Measurements from ENCODE around the gene SUPT6H.

- TF ChIP-seq, protein P1, sequence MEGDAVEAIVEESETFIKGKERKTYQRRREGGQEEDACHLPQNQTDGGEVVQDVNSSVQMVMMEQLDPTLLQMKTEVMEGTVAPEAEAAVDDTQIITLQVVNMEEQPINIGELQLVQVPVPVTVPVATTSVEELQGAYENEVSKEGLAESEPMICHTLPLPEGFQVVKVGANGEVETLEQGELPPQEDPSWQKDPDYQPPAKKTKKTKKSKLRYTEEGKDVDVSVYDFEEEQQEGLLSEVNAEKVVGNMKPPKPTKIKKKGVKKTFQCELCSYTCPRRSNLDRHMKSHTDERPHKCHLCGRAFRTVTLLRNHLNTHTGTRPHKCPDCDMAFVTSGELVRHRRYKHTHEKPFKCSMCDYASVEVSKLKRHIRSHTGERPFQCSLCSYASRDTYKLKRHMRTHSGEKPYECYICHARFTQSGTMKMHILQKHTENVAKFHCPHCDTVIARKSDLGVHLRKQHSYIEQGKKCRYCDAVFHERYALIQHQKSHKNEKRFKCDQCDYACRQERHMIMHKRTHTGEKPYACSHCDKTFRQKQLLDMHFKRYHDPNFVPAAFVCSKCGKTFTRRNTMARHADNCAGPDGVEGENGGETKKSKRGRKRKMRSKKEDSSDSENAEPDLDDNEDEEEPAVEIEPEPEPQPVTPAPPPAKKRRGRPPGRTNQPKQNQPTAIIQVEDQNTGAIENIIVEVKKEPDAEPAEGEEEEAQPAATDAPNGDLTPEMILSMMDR (IDR thresholded peaks at IDR 0.05) = no peak
- TF ChIP-seq CBX8 (IDR thresholded peaks at IDR 0.05) (no peak), REST (IDR thresholded peaks at IDR 0.05) (no peak), PBX3 (IDR thresholded peaks at IDR 0.05) (no peak), POLR2A (IDR thresholded peaks at IDR 0.05; ENCODE audit: low read length) (no peak)
Observed at GRCh38 chr17:28662527-28662829, 473 bp downstream of the SUPT6H start.

Measured in A549 (cell line).